GM18873 (cell line): ENCODE data around the gene FASN.
"Not testable (repeated sequence)": the region's sequence is repeated elsewhere in the genome, so short reads cannot be mapped to it uniquely, and the experiment has no call there.

Experiments
- ATAC-seq: cut with Tn5 transposase; IDR thresholded peaks from one replicate; pipeline ENCODE4 v1.9.1; 2021; ENCODE audit warnings: mild to moderate bottlenecking, moderate library complexity, moderate number of reproducible peaks; ENCODE audit not compliant: unreplicated experiment, low FRiP score

Gene FASN

DNA sequence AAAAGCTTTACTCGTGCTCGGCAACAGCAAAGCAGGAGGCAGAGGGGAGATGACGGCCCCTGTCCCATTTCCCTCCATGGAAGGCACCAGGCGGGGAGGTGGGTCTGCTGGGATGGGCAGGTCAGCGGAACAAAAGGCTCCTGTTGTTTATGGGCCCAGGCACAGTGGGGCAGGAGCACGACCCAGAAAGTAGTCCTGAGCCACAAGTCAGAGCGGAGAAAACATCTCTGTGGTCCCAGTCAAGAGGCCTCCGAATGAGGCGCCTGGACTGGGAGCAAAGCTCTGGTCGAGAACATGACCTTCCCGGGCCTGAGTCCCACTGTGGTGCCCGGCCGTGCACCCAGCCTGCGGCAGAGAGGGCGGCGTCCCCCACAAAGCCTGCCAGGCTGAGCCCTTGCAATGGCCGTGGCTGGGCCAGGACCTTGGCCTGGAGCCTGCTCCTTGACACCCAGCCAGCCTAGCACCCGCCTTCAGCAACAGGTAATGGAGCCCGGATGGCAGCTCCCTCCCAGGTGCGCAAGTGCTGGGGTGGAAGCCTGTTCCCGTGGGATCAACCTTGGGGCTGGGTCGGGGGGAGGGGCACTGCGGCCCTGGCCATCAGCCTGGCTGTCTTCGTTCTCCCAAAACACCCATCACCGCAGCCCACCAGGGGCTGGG lies 50.0 kb downstream of the FASN start:
- no peak for ATAC-seq

GRCh38 chr17:82047379-82047778 lies 50.7 kb downstream of the FASN start:
- no peak for ATAC-seq

DNA sequence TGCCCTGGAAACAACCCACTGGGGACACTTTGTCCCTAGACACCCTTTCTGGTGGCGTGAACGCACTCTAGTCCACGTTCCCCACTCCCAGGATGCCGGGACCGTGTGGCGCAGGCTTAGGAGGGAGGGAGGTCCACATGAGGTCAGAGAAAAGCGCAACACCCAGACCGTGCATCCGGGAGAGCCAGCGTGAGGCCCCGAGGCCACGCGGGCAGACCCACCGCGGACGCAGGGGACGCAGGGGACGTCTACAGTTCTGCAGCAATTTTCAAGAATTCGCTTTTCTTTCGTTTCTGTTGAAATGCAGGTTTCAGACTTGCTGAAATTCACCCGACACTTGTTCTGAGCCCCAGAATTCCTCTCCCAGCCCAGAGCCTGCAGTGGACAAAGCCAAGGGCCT lies 51.1 kb downstream of the FASN start:
- ATAC-seq: no peak

GRCh38 chr17:82045936-82046484 lies 52.0 kb downstream of the FASN start:
- no peak for ATAC-seq

- no peak for ATAC-seq
Measured at GRCh38 chr17:82043507-82043906, 54.5 kb downstream of the FASN start.

- ATAC-seq: no peak
Measured at GRCh38 chr17:82042649-82043048, 55.4 kb downstream of the FASN start.

DNA sequence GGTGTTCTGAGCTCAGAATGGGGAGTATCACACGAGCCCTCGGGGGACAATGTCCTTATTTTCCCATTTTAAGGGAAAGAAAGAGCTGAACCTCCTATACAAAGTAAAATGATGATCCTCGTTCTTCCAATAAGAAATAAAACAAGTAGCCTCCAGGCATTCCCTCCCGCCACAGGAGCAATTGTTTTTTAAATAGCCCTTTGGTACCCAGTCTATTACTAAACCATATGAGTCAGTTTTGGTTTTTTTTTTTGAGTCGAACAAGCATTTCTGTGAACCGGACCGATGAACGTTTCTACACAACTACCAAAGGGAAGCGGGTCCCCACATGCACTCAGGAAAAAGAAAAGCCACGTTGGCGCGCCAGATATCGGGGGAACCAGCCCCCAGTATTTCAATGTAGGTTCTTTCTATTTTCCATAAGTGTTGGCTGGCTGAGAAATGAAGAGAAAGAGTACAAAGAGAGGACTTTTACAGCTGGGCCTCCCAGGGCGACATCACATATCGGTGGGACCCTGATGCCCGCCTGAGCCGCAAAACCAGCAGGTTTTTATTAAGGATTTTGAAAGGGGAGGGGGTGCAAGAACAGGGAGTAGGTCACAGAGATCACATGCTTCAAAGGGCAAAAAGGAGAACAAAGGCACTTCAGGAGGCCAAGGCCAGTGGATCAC lies 56.8 kb downstream of the FASN start:
- no peak for ATAC-seq

GRCh38 chr17:82039695-82040299 lies 58.2 kb downstream of the FASN start:
- ATAC-seq: no peak

DNA sequence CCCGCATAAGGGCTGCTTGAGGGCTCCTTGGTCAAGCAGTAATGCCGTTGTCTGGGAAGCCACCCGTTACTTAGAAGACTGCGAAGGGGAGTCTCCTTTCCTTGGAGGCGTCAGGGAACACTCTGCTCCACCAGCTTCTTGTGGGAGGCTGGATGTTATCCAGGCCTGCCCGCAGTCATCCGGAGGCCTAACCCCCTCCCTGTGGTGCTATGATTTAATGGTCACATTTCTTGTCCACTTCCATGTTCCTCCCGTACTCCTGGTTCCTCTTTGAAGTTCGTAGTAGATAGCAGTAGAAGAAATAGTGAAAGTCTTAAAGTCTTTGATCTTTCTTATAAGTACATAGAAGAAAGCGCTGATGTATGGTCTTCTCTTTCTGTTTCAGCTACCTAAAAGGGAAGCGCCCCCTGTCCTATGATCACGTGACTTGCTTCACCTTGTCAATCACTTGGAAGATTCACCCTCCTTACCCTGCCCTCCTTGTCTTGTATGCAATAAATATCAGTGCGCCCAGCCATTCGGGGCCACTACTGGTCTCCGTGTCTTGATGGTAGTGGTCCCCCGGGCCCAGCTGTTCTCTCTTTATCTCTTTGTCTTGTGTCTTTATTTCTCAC lies 59.1 kb downstream of the FASN start:
- ATAC-seq: not testable (repeated sequence)

DNA sequence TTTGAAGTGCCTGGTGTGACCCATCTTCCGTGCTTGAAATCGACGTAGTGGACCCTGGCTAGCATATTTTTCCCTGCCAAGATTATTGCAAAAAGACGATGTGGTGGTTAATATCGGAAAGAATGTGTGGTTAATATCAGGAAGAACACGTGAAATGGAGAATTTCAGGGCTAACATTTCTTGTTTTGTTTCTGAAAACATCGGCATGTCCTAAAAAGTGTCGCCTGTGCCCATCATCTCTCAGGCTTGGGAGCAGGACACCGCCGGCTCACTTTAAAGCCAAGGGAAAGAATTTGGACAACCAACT lies 60.2 kb downstream of the FASN start:
- ATAC-seq: no peak

GRCh38 chr17:82037092-82037888 lies 60.7 kb downstream of the FASN start, which contains the start of gene DCXR:
TSS of gene DCXR (minus strand) at chr17:82037697. CDS start at chr17:82037682, 15 bp downstream.
- peak; percentile 82 for ATAC-seq

GRCh38 chr17:82036634-82037091 lies 61.4 kb downstream of the FASN start:
- ATAC-seq: no peak

DNA sequence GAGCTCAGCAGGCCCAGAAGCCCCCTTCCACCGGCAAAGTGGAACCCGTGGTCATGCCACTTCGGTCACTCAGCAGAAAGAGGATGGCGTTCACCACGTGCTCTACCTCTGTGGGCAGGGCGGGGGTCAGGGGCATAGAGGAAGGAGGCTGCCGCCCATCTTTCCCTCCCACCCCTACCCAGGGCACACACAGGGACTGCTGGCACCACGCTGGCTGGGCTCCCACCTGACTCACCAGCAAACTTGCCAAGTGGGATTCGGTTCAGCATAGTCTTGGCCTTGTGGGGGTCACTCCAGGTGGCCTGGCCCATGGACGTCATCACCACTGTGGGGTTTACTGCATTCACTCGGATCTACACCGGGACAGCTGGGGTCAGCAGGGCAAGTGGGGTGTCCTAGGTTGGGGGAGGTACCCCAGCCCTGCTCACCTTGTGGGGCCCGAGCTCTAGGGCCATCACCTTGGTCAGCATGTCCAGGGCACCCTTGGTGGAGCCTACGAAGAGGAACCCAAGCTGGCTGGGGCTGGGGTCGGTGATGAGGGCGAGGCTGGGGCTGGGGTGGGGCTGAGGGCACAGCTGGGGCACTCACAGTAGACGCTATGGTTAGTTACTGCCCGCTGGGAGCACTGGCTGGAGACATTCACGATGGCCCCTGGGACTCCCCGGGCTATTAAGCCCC lies 61.9 kb downstream of the FASN start:
- no peak for ATAC-seq

GRCh38 chr17:82035488-82035887 lies 62.5 kb downstream of the FASN start:
- ATAC-seq: no peak

DNA sequence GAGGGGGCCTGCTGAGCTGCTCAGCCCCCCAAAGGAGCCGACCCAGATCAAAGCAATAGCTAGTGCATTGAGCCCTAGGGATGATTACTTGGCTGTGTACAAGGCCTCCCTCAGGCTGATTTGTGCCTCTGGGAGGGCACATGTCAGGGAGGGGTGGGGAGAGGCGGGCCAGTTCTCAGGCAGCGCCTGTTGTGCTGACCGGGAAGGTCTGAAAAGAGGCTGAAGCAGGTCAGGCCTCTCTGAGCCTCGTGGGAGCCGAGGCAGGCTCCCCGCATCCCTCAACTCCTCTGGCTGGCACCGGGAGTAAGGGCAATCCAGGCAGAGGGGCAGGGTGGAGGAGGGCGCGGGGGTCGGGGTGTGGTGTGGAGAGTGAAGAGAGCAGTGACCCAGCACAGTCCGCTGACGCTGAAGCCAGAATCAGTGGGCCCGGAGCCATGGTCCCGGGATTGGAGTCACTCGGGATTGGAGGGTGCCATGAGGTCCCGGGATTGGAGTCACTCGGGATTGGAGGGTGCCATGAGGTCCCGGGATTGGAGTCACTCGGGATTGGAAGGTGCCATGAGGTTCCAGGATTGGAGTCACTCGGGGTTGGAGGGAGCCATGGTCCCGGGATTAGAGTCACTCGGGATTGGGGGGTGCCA lies 63.5 kb downstream of the FASN start:
- ATAC-seq: no peak

GRCh38 chr17:82033359-82034085 lies 64.5 kb downstream of the FASN start:
- ATAC-seq: no peak

DNA sequence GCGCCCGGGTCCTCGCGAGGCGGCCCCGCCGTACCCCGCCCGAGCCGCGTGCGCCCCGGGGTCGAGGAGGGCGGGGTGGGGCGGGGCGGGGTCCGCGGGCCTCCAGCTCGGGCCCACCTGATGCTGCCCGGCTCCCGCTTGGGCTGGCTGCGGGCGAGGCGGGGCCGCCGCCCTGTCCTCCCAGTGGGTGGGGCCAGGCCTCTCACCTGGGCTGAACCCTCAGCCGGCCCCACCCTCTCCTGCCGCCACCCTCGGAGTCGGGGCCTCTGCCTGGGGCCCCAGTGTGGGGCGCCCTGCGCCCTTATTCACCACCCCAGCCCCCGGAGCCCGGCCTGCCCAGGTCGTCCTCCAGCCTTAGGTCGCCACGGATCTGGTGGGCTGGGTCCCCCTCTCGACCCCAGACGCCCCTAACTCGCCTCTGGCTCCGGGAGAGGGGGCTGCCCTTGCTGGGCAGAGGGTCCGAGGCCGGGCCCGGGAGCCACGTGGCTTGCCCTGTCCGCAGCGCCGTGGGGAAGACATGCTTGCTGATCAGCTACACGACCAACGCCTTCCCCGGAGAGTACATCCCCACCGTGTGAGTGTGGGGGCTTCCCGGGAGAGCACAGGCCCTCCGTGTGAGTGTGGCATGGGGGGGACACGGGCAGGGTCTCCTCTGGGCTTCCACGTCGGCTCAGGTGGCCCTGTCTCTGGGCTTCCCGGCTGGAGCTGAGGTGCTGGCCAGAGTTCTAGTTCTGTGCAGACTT lies 66.0 kb downstream of the FASN start:
- ATAC-seq: no peak

- ATAC-seq: no peak
Measured at GRCh38 chr17:82031303-82031884, 66.6 kb downstream of the FASN start, which contains the start of gene RAC3. TSS of gene RAC3 (plus strand) at chr17:82031678. CDS start at chr17:82031762, 84 bp downstream.
